HG03460 (cell line): Measurements from ENCODE around the gene NNMT.

Experiments used
- ATAC-seq: cut with Tn5 transposase; IDR thresholded peaks from one replicate; pipeline ENCODE4 v1.9.1; 2021; ENCODE audit not compliant: unreplicated experiment

NNMT gene

DNA sequence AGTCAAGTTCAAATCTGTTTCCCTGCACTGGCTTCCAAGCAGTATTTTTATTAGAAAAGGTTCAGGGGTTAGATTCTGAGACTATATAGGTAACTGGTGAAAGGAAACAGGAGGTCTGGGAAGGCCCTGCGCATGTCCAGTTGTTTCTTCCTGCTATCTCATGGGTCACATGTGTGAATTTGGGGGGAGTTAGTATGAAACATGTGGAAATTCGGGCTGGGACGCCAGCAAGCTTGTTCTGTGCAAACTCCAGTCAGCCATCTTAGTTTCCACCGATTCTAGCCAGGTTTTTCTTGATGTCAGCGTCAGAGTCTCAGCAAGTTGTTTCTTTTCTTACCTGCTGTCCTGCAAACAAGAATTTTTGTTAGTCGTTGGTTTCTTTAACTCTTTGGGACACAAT, 46.8 kb downstream of the NNMT start:
- ATAC-seq: no peak

DNA sequence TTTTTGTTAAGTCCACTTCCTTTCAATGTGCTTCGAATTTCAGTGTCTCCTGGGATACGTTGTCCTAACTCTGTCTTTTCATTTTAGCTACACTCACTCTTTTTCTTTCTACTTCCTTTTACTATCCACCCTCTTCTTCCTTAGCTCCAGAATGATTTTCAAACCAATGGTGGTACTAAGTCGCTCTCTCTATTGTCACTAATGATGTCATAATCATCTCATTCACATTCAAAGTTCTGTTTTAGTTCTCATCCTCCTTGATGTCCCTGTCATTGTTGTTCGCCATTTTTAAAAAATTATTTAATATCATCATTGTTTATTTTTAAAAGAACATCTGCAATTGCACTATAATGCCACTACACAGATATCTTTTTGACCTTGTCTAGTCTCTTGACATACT, 47.3 kb downstream of the NNMT start:
- no peak for ATAC-seq

DNA sequence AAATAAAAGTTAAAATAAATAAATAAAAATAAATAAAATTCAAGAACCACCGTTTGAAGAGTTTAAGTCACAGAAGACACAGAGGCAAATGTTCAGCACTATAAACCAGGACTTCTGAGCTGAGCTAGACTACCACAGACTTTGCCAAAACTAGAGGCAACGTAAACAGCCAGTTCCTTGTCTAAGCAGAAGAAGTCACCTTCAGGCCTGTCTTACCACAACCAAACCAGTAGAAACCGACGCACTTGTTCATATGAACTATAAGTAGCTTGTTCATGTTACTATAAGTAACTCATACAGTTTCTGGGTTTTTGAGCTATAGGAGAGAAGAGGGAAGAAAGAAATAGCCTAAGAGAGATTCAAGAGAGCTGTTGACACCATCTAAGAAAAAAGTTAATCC, 48.3 kb downstream of the NNMT start:
- ATAC-seq: no peak

DNA sequence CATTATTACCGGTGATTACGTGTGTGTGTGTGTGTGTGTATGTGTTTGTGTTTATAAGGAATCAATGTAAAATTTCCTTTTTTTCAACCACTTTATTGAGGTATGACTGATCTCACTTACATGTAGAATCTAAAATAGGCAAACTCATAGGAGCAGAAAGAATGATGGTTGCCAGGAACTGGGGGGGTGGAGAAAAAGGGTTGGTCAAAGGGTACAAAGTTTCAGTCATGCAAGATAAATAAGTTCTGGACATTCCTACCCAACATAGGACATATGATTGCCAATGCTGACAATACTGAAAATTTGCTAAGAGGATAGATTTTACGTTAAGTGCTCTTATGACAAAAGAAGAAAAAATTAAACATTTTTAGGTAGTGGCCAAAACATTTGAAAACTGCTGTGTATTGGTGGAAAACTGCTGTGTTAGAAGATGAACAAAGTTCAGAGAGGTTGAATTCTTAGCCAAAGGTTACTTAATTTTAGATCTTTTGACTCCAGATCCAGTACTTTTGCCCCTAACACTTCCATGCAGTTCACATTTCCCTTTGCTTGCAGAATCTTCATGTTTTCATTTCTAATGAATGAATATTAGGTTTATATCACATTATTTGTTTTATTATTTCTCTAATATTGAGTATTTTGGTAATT, 49.5 kb downstream of the NNMT start:
- ATAC-seq: no peak

DNA sequence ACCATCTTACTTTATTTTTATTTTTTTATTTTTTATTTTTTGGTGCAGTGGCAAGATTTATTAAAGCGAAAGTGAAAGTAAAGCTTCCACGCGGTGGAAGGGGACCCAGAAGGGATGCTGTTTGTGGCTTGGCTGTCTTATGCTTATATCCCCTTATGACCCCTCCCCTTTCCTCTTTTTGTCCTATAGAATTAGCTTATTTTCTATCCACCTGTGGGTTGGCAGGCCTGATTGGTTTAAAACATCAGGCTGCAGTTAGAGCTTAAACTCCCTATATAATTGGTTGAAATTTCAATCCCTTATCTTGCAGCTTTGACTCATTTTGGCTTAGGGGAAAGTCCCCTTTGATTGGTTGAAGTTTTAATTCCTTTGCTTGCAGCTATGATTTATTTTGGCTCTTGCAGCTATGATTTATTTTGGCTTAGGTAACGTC, 50.5 kb downstream of the NNMT start:
- no peak for ATAC-seq

DNA sequence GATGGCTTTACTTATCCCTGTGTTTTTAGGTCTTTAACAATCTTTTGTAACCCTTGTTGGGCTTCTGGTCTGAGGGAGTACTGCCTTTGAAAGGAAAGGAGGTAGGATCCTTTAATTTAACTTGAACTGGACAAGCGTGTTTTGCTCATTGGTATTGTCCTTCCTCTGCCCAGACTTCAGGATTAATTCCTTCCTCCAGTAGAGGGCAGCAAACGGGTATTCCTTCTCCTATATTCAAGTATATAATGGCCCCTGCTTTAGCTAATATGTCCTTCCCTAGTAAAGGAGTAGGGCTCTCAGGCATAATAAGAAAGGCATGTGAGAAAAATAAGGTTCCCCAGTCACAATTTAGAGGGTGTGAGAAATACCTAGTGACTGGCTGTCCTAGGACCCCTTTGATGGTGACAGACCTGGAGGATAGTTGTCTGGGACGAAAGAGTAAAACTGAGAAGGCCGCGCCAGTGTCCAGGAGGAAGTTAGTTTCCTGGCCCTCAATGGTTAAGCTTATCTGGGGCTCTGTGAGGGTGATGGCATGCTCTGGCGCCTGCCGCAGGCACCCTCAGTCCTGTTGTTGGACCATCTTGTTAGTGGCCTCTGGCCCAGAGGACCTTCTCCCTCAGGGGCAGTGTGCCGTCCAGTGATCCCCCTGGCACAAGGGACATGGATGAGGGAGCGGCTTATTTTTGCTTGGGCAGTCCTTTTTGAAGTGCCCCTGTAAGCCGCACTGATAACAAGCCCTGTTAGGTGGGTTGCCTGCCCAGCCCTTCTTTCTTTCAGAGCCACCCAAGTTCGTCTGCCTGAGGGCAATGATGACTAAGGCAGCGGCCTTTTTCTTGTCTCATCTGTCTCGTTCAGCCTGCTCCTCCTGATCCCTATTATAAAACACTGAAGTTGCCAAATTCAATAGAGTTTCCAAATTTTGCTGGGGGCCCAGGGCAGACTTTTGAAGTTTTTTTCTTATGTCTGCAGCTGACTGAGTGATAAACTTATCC, 52.3 kb downstream of the NNMT start:
- no peak for ATAC-seq

DNA sequence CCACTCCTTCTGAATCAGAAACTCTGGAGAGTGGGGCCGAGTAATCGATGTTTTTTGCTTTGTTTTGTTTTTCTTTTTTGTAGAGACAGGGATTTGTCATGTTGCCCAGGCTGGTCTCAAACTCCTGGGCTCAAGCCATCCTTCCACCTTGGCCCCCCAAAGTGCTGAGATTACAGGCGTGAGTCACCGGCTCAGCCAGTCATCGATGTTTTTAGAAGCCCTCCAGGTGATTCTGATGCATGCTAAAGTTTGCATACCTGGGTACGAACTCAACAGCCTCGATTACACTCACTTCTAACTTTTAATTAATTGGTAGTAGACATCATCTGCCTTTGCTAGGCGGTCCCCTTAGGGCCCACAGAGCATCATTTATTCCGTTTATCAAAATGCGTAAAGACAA, 53.8 kb downstream of the NNMT start:
- ATAC-seq: no peak

DNA sequence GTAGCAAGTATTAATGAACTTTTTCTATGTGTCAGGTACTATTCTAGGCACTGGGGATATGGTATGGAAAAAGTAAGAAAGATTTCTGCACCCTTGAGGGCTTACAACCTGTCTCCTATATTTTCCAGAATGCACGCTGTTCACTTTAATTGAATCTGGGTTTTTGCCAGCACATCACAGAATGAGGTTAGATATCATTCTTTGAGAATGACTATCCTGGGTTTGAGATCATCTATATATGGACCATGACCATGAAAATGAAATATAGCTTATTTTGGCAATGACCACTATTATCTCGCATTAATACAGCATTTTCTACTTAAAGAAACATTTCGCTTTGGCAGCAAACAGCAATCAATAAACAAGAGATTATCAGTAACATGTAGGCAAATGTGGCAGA, 57.2 kb downstream of the NNMT start:
- ATAC-seq: no peak

DNA sequence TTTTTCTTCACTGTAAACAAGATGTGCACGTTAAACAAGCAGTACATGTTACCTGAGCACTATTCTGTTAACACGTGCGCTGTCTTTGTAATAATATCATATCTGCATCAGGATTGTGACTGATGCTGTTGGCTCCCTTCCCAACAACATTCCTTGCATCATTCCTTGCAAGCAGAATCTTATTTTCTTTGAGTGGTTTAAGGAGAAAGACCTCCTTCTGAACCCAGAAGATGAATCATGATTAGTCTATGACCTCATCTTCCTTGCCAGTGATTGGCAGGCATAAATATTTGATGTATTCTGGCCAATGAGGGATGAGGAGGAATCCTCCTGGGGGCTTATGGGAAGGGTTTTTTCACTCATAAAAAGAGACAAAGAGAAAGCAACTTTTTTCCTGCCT, 57.9 kb downstream of the NNMT start:
- ATAC-seq: no peak

DNA sequence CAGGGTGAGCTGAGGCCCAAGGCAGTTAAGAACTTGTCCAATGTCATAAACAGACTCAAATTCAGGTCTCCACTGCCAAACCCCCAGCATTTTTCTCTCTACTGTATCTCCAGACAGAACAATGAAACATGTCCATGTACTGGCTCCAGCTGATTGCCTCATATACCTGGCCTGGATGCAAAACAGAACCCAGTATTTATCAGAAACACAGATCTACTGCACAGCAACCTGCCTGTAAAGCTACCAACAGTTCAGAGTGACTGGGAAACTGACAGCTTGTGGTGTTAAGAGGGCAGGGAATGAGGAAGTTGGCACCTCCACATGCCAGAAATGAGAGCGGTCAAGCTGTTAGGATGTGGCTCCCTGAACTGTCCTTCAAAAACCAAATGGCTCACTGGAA, 62.5 kb downstream of the NNMT start:
- ATAC-seq: no peak

DNA sequence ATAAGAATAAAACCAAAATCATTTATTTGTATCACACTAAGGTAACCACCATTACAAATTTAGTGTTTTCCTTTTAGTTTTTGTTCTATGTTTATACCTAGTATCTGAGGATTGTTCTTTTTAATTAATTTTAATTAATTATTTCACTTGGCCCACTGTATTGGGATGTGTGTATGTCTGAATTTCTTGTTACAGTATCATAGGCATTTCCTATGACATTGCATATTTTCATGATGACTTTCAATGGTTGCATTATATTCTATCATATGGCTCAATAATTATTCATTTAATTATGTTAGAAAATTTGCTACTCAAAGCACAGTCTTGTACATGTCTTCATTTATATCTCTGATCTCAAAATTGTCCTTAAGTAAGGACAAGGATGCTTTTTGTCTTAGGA, 63.1 kb downstream of the NNMT start:
- ATAC-seq: no peak

DNA sequence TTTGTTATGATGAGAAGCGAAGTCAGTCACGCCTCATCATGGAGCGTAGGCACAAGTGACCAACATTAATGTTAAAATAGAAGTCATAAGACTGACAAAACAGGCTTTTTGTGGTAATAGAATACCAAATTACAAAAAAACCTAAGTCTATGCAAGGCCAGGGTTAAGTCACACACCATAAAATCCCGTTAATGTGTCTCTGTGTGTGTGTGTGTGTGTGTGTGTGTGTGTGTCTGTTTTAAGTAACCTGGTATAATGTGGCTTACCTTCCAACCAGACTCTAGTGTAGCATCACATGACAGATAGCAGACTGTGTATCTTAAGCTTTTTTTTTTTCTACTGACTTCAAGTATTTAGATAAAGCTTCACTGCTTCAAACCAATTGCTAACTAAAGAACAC, 66.1 kb downstream of the NNMT start:
- ATAC-seq: no peak

DNA sequence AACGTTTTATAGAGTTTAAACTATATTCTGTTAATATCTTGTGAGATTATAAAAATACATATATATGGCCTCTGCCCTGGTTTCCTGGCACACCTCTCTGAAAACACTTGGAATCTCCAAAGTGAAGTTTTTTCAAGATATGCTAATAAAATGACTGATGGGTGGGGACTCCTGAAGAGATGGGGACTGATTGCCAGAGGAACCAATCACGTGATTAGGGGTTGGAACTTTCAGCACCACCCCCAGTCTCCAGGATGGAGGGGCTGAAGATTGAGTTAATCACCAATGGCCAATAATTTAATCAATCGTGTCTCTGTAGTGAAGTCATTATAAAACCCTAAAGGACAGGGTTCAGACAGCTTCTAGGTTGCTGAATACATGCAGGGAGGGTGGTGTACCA, 66.8 kb downstream of the NNMT start:
- ATAC-seq: no peak
